Esophagus muscularis mucosa (tissue), 4 donors: ENCODE data around the gene ESAM. TPM values are rescaled to one million over a fixed set of nuclear protein-coding genes. Genes with fewer than 3 reads are reported as not detected.
"Not testable (repeated sequence)": the region's sequence is repeated elsewhere in the genome, so short reads cannot be mapped to it uniquely, and the experiment has no call there.

Experiments used
- DNase-seq: peaks from one replicate; pipeline ENCODE4 v3.0.0-alpha.2; 2017; ENCODE audit errors: extremely low spot score
- H3K27ac ChIP-seq, 4 donors: fragments of 200-600 bp; sonication (generic); replicated peaks in 1 of 4; 1 replicate in 3 of 4; 2 replicates in 1 of 4; pipeline ENCODE4 v1.5.1; 2016 to 2019; ENCODE audit warnings: mild to moderate bottlenecking in 1 of 4
- H3K27me3 ChIP-seq, 4 donors: fragments of 200-600 bp; sonication (generic); one replicate each; pipeline versions ENCODE4 v1.5.1 to v1.6.0; 2016 to 2019
- H3K36me3 ChIP-seq, 4 donors: fragments of 200-600 bp; sonication (generic); one replicate each; pipeline ENCODE4 v1.5.1; 2016 to 2019
- H3K4me1 ChIP-seq, 4 donors: fragments of 200-600 bp; sonication (generic); one replicate each; pipeline ENCODE4 v1.5.1; 2016 to 2019
- H3K4me3 ChIP-seq, 4 donors: fragments of 200-600 bp; sonication (generic); 1 replicate in 2 of 4; 2 replicates in 2 of 4; pipeline ENCODE4 v1.5.1; 2016 to 2019; ENCODE audit warnings: mild to moderate bottlenecking in 4 of 4, moderate library complexity in 1 of 4
- H3K9me3 ChIP-seq, 4 donors: fragments of 200-600 bp; sonication (generic); 1 replicate in 3 of 4; 2 replicates in 1 of 4; pipeline ENCODE4 v1.5.1; 2016 to 2019
- CTCF ChIP-seq, 3 experiments: fragments of 200-600 bp in 2 of 3; fragments of 450-650 bp in 1 of 3; sonication (generic) in 2 of 3; IDR thresholded peaks; one replicate each; pipeline ENCODE4 v1.5.1; 2017 to 2019; ENCODE audit warnings: antibody characterized with exemption in 3 of 3, mild to moderate bottlenecking in 2 of 3, moderate library complexity in 1 of 3
- EP300 ChIP-seq: sonication (generic); formaldehyde crosslinking; IDR thresholded peaks from one replicate; pipeline ENCODE4 v1.6.1; 2017; ENCODE audit warnings: antibody characterized with exemption
- POLR2A ChIP-seq: fragments of 450-650 bp; IDR thresholded peaks from one replicate; pipeline ENCODE4 v1.6.1; 2017; ENCODE audit warnings: antibody characterized with exemption, moderate library complexity, mild to moderate bottlenecking, low read depth
- POLR2AphosphoS5 ChIP-seq, 2 donors: sonication (generic); formaldehyde crosslinking; IDR thresholded peaks; one replicate each; pipeline ENCODE4 v1.6.1; 2017; ENCODE audit warnings: antibody characterized with exemption in 2 of 2
- WGBS: methylation state at CpG from one replicate; pipeline ENCODE4 v1.1.5; 2018; 5-methylcytosine and 5-hydroxymethylcytosine counted together
- intact Hi-C: fragments of 100-400 bp; cut with DNase I; formaldehyde crosslinking; loops from one replicate; pipeline ENCODE4 v1.15.1; 2023
- total RNA-seq, 4 donors: library from RNA; depleted of rRNA; stranded (reverse); fragments of >200 nt; gene quantifications; one replicate each; pipeline versions ENCODE4 v1.1.0 to v1.2.1, GENCODE V29; 2016

Gene ESAM
- total RNA-seq, 4 donors from 2014 or later: 10.8 to 52.8 (median 41.1) TPM

GRCh38 chr11:124778281-124778680, 16.2 kb upstream of the ESAM start:
- Histone ChIP-seq H3K27ac (no peak overlapping the region), H3K36me3 (peaks cover 0 to 9% (median 4%) of the 10 kb centered on the region in 4 donors), H3K9me3 (no peaks in the 10 kb centered on the region), H3K4me3 (no peak overlapping the region), H3K27me3 (no peaks in the 10 kb centered on the region), H3K4me1 (peaks cover 0 to 8% (median 4%) of the 10 kb centered on the region in 4 donors)
- intact Hi-C loops: no loop called here
- no peak for DNase-seq
- WGBS: 87% methylated on average over 2 of the region's 2 CpGs
- no peak for TF ChIP-seq EP300
- TF ChIP-seq POLR2A: no peak
- no peak for TF ChIP-seq POLR2AphosphoS5 (IDR thresholded peaks at IDR 0.05)
- TF ChIP-seq CTCF (IDR thresholded peaks at IDR 0.05): no peak

- DNase-seq: no peak
- no peak overlapping the region for H3K27ac ChIP-seq
- WGBS: 75% methylated on average over 7 of the region's 7 CpGs
- TF ChIP-seq CTCF (IDR thresholded peaks at IDR 0.05) (no peak), POLR2AphosphoS5 (IDR thresholded peaks at IDR 0.05) (no peak), POLR2A (no peak), EP300 (no peak)
- peaks cover 0 to 19% (median 11%) of the 10 kb centered on the region in 4 donors for H3K36me3 ChIP-seq
- no peak overlapping the region for H3K4me3 ChIP-seq
- no peaks in the 10 kb centered on the region for H3K27me3 ChIP-seq
- H3K9me3 ChIP-seq: no peaks in the 10 kb centered on the region
- intact Hi-C loops: no loop called here
- peaks cover 0 to 8% (median 4%) of the 10 kb centered on the region in 4 donors for H3K4me1 ChIP-seq
Measured at GRCh38 chr11:124776865-124777645, 15.0 kb upstream of the ESAM start.

GRCh38 chr11:124770959-124771358, 8.9 kb upstream of the ESAM start:
- intact Hi-C loops, H3K4me3 ChIP-seq, H3K27ac ChIP-seq, H3K9me3 ChIP-seq, H3K4me1 ChIP-seq, H3K27me3 ChIP-seq, DNase-seq: not testable (repeated sequence)
- peaks cover 21 to 71% (median 49%) of the 10 kb centered on the region in 4 donors for H3K36me3 ChIP-seq
- WGBS: 97% methylated on average over 6 of the region's 6 CpGs

- H3K27ac ChIP-seq: no peak overlapping the region
- H3K27me3 ChIP-seq: no peaks in the 10 kb centered on the region
- intact Hi-C loops: no loop called here
- WGBS: 96% methylated on average over 8 of the region's 8 CpGs
- no peaks in the 10 kb centered on the region for H3K4me1 ChIP-seq
- DNase-seq: no peak
- H3K9me3 ChIP-seq: no peaks in the 10 kb centered on the region
- TF ChIP-seq EP300: no peak
- no peak for TF ChIP-seq POLR2AphosphoS5 (IDR thresholded peaks at IDR 0.05)
- TF ChIP-seq CTCF (IDR thresholded peaks at IDR 0.05): no peak
- no peak for TF ChIP-seq POLR2A
- H3K4me3 ChIP-seq: no peak overlapping the region
- peaks cover 21 to 79% (median 53%) of the 10 kb centered on the region in 4 donors for H3K36me3 ChIP-seq
Measured at GRCh38 chr11:124769806-124770774, 8.0 kb upstream of the ESAM start.

GRCh38 chr11:124768914-124769313, 6.8 kb upstream of the ESAM start:
- intact Hi-C loops: no loop called here

More at GRCh38 chr11:124768914-124769313, 6.8 kb upstream of the ESAM start:
- Histone ChIP-seq H3K4me1 (peaks cover 0 to 2% (median 0%) of the 10 kb centered on the region in 4 donors), H3K27ac (no peak overlapping the region), H3K9me3 (no peaks in the 10 kb centered on the region), H3K36me3 (peaks cover 21 to 76% (median 49%) of the 10 kb centered on the region in 4 donors), H3K27me3 (no peaks in the 10 kb centered on the region), H3K4me3 (no peak overlapping the region)
- TF ChIP-seq EP300 (no peak), CTCF (IDR thresholded peaks at IDR 0.05) (no peak), POLR2AphosphoS5 (IDR thresholded peaks at IDR 0.05) (no peak), POLR2A (no peak)
- DNase-seq: no peak
- WGBS: 89% methylated on average over 8 of the region's 8 CpGs
